ENCODE measurements around the gene BRINP2.

DNA sequence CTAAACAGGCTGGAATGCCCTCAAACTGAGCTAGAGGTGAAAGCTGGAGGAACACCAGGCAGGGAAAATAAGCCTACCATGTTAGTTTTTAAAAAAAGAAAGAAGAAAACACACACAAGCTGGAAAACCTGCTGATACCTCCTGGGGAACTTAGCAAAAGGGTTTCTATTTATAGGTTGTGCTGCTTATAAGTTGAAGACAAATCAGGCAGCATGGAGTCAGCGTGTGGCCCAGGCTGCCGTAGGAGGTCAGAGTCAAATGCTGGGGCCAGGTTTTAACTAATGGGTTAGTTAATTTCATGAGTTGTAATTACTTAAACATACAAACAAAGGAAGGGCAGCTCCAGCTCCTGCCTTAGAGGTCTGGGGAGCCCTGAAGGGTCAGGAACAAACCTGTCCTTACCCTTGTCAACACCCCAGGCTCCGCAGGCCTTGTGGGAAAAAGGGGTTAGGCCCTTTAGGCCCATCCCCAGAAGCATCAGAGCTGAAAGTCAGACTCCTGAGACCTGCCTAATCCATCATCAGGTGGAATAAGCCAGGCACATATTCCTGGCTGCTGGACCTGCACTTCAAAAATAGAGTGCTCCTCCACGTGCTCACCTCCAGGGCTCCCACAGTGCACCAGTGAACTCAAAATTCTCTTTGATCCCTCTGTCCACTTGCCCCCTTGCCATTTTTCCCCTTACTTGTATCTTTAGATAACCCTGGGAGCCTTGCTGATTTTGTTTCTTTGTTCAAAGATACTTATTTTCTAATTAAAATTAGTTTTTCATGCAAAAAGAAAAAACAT, 59.7 kb downstream of the BRINP2 start:
- TF ChIP-seq, protein P1, sequence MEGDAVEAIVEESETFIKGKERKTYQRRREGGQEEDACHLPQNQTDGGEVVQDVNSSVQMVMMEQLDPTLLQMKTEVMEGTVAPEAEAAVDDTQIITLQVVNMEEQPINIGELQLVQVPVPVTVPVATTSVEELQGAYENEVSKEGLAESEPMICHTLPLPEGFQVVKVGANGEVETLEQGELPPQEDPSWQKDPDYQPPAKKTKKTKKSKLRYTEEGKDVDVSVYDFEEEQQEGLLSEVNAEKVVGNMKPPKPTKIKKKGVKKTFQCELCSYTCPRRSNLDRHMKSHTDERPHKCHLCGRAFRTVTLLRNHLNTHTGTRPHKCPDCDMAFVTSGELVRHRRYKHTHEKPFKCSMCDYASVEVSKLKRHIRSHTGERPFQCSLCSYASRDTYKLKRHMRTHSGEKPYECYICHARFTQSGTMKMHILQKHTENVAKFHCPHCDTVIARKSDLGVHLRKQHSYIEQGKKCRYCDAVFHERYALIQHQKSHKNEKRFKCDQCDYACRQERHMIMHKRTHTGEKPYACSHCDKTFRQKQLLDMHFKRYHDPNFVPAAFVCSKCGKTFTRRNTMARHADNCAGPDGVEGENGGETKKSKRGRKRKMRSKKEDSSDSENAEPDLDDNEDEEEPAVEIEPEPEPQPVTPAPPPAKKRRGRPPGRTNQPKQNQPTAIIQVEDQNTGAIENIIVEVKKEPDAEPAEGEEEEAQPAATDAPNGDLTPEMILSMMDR (IDR thresholded peaks at IDR 0.05; ENCODE audit: low read length), result no peak
- TF ChIP-seq EZH2 (IDR thresholded peaks at IDR 0.05; ENCODE audit: borderline replicate concordance, low read length), result no peak
